GM08714 (cell line): ENCODE data around the gene EDA.
"Not testable (repeated sequence)": the region's sequence is repeated elsewhere in the genome, so short reads cannot be mapped to it uniquely, and the experiment has no call there.

Source experiments
- H3K4me3 ChIP-seq: fragments of 200-500 bp; sonication (Bioruptor generic); 2 replicates; pipeline ENCODE4 v1.5.1; 2014; ENCODE audit warnings: mild to moderate bottlenecking, low read length, inconsistent platforms
- ZNF274 ChIP-seq: IDR thresholded peaks from 2 replicates; pipeline ENCODE4 v1.6.1; 2012; ENCODE audit warnings: mild to moderate bottlenecking, low read depth, low read length

The EDA gene

DNA sequence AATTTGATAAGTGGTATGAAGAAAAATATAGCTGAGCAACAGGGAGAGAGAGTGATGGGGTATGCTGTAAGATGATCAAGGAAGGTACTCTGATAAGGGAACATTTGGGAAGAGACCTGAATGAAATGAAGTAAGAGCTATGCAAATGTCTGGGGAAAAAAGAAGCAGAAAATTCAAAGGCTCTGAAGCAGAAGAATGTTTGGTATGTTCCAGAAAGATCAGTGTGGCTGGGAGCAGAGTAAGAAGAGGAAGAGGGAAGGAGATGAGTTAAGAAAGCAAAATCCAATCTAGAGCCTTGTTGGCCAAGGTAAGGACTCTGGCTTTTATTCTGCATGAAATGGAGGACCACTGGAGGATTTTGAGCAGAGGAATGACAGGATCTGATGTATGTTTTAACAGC lies 343.8 kb downstream of the EDA start:
- TF ChIP-seq ZNF274 = no peak
- no peak overlapping the region for H3K4me3 ChIP-seq

DNA sequence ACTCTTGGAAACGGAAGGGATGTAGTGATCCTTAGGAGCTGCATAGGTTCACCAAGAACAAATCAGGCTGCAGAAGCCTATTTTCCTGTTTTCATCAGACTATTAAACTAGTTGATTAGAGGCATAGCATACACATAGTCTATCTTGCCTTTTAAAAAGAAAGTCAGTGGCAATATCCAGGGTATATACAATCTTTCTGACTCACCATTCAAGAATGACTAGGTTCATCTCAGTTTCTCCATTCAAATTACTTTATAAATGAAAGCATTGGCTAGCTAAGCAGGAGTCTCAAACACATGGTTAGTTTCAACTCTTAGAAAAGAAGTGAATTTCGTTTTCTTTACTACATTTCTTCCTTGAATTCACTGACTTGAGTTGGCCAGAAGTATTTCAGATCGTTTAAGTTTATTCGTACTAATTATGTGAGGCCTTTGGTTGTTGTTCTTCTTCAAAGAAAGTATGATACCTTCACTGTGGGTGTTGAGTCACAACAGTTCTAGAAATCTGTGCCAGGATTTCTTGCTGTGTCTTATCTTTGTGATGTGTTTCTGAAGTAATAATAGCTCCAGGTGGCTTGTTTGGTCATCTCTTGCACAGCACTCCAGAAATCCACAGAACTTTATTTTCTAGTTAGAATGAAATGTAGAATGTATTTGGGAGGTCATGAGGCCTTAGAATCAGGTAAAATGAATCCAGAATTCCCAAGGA lies 345.6 kb downstream of the EDA start:
- TF ChIP-seq ZNF274 = no peak
- no peak overlapping the region for H3K4me3 ChIP-seq

DNA sequence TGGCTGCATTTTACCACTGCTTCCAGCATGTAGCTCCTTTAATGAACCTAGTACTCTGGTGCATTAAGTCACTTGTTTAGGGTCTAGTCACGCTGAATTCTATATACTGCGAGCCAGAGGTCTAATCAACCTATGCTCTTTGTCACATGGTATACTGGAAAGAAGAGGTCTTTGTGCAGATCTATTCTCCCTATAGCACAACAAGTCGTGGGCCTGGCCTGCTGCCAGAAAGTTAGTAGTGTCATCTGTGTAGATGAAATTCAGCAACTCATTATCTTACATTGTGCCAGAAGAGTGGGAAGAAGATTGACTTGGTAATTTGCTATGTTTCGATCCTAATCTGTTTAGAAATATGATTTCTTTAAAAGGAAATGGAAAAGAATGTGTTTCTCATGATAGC lies 353.0 kb downstream of the EDA start:
- TF ChIP-seq ZNF274 = no peak
- no peak overlapping the region for H3K4me3 ChIP-seq

DNA sequence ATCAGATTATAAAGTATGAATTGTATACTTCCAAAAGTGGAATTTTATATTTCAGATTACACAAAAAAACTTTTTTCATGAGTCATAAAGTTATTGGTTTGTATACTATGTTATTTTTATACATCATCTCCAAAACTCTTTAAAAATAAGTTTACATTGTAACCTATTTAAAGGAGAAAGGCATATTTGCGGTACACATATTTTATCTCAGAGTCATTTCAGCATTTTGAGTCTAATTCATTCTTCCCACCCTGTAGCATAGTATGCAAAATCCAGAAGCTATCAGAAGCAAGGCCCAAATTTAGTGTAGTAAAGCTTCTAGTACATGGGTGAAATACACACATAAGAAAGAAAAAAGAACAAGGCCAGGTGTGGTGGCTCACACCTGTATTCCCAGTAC lies 353.5 kb downstream of the EDA start:
- H3K4me3 ChIP-seq = no peak overlapping the region
- no peak for TF ChIP-seq ZNF274

DNA sequence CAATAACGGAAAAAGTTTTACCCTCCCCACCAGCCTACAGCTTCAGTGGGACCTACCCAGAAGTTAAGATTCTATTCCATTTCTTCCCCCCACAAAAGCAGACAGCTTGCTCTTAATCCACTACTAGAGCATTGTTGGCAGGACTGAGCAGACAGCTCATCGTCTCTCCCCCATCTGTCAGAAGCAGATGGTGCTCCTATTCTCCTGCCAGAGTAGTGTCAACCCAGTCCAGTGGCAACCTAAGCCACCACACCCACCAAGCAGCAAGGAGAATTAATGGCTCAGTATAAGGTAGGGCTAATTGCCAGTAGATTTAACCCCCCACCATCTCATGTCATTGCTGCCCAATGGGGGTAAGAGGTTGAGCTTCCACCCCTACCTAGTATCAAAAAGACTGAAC lies 371.8 kb downstream of the EDA start:
- no peak for TF ChIP-seq ZNF274

DNA sequence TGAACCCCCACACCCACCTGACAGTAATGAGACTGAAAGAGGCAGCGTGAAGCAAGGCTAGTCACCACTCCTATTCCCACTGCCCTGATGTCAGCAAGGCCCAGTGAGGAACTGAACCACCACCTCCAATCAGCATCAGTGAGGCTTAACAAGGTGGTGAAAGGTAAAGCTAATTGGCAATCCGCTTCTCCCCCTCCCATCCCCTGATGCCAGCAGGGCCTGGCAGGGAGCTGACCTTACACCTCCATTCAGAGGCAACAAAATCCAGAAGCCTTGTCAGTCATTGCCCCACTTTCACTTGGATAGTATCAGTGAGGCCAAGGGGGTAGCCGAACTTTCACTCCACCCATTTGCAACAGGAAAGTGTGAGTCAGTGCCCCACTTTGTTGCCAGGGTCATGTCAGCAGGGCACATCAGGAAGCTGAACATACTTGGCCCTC lies 373.1 kb downstream of the EDA start:
- H3K4me3 ChIP-seq = no peak overlapping the region
- TF ChIP-seq ZNF274 = no peak

More for the DNA sequence above, 371.8 kb downstream of the EDA start:
- H3K4me3 ChIP-seq = no peak overlapping the region

DNA sequence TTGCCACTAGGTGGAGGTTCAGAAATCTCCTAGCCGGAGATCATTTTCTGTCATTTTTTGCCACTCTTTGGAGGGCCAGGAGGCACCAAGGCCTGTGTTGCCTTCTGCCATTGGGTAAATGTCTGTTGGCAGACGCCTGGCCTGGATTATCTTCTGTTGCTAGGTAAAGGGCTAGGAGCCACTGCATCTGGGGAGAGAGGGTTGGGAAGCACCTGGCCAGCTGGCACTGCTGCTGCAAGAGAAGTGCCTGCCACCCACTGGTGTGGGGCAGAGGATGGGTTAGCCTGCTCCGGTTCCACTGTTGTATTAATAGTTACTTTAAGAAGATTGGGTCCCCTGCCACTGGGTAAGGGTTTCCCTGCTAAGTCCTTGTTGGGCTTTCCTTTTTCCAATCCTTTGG lies 375.8 kb downstream of the EDA start:
- no peak overlapping the region for H3K4me3 ChIP-seq
- TF ChIP-seq ZNF274 = no peak

DNA sequence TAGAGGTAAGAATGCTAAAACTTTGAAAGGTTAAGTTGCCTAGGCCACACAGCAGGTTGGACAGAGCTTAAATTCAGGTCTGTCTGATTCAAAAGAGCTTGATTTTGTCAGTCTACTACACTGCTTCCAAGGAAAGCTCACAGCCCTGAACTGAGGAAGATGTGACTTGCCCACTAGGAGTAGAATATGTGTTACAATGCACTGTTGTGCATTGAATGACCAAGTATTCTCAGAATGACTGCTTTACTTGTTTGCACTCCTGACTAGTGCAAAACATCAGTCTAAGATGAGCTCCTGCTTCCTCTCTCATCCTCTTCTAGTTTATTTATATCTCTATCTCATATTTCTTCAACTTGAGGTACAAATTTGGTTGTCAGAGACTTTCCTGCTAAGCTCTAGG lies 377.6 kb downstream of the EDA start:
- no peak for TF ChIP-seq ZNF274
- no peak overlapping the region for H3K4me3 ChIP-seq

DNA sequence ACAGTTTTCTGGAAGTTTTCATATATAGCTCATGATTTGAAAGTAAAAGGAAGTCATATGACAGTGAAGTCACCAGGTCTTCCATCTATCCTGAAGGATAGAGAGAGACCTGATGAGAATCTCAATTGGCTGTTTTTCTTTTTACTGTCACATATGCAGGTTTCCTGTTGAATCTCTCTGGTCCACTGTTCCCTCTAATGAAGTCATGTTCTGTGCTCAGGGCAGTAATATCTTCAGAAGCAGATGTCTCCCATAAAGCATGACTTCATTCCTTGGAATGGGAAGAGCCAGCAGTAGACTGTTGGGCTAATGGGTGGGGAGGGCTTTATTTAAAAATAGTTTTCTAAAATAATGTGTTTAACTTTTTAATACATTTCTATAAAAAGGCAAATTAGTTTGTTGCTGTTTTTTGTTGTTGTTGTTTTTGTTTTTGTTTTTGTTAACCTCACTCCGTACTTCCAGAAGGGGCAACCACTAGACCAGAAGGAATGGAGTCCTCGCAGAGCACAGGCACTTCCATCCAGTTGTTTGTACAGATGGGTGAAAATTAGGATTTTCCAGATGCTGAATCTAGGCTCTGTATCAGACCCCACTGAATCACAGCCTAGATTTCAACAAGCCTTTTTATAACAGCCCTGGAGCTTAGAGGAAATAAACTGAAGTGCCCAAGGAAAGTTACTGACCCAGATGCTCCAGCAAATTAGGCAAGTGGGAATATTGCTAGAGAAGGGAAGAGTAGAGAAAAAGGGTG lies 379.6 kb downstream of the EDA start:
- H3K4me3 ChIP-seq = no peak overlapping the region
- no peak for TF ChIP-seq ZNF274

DNA sequence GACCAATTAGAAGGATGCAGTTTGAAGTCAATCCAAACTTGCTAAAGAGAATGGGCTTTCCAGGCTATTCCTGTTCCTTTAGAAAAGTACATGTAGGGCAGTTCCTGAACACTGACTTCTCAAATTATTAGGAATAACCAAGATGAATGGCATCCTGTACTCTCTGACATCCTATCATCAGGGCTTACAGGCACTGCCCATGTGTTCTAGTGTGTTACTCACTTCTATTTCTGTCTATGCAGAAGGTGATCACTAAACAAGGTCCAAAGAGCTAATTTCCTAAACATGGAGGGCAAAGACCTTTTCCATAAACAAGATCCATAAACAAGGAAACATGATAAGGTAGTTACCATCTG lies 380.2 kb downstream of the EDA start:
- TF ChIP-seq ZNF274 = no peak

DNA sequence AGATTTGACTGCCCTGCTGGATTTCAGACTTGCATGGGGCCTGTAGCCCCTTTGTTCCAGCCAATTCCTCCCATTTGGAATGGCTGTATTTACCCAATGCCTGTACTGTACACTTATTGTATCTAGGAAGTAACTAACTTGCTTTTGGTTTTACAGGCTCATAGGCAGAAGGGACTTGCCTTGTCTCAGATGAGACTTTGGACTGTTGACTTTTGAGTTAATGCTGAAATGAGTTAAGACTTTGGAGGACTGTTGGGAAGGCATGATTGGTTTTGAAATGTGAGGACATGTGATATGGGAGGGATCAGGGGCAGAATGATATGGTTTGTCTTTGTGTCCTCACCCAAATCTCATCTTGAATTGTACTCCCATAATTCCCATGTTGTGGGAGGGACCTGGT lies 382.4 kb downstream of the EDA start:
- not testable (repeated sequence) for H3K4me3 ChIP-seq

More for the DNA sequence above, 380.2 kb downstream of the EDA start:
- H3K4me3 ChIP-seq = no peak overlapping the region

DNA sequence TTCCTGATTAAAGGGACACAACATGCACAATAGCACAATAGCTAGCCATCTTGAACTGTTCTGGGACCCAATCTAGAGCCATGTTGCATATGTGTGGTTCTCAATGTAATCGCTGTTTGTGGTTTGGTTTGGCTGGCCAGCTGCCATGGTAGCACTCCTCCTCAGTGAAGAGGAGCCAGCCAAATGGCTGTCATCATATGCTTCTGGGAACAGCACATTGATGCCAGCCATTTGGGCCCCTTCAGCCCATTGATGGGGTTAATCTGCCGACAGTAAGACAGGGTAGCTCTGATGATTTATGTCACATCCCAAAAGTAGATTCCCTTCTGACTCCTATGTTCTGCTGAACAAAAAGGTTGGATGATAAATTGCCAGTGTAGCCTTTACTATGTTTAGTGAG lies 385.4 kb downstream of the EDA start:
- TF ChIP-seq ZNF274 = no peak
- no peak overlapping the region for H3K4me3 ChIP-seq

DNA sequence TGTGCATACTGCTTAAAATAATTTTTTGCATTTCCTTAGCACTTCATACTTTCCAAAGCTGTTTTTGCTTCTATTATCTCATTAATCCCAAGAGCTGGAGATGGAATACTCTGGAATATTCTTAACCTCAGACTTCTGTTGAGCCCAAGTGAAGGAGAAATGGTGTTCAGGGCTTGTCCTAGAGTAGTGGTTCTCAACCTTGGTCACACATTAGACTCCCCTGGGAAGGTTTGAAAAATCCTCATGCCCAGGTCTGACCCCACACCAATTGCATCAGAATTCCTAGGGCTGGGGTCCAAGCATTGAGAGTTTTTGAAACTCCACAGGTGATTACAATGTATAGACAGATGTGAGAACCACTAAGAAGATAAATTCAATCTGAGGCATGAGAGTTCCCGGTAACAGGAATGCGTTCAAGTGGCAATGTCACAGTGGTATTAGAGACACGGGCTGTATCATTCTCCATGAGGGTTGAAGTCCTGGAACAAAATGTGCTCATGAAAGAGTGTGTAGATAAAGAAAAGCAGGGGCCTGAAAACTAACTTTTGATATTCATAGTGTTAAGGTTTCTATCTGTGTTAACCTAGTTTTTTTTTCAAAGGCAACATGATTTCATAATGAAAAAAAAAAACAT lies 385.9 kb downstream of the EDA start:
- H3K4me3 ChIP-seq = no peak overlapping the region
- TF ChIP-seq ZNF274 = no peak

DNA sequence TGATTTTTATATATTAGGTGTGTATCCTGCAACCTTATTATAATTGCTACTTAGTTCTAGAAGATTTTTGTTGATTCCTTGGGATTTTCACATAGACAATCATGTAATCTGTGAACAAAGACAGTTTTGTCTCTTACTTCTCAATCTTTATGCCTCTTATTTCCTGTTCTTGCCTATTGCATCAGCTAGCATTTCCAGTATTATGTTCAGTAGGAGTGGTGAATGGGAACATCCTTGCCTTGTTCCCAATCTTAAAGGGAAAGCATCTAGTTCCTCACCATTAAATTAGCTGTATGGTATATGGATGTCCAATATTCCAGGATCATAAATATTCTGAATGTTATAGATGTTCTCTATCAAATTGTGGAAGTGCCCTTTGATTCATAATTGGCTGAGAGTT lies 392.0 kb downstream of the EDA start:
- TF ChIP-seq ZNF274 = no peak
- no peak overlapping the region for H3K4me3 ChIP-seq

DNA sequence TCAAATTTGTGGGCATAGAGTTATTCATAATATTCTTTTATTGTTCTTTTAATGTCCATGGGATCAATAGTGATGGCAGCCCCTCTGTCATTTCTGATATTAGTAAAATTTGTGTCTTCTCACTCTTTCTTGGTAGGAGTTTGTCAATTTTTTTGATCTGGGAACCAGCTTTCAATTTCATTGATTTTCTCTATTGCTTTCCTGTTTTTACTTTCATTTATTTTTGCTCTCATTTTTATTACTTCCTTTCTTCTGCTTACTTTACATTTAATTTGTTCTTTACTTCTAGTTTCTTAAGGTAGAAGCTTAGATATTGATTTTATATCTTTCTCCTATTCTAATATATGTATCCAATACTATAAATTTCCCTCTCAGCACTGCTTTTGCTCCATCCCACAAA lies 393.1 kb downstream of the EDA start:
- TF ChIP-seq ZNF274 = no peak
- no peak overlapping the region for H3K4me3 ChIP-seq
